Adrenal gland (tissue), 5 donors: ENCODE measurements around the gene KDM4B.
"Not testable (repeated sequence)": the region's sequence is repeated elsewhere in the genome, so short reads cannot be mapped to it uniquely, and the experiment has no call there.

Source experiments
- POLR2A ChIP-seq, 2 donors: fragments of 450-650 bp; IDR thresholded peaks; one replicate each; pipeline ENCODE4 v1.6.1; 2017; ENCODE audit warnings: antibody characterized with exemption in 2 of 2, mild to moderate bottlenecking in 2 of 2, moderate library complexity in 1 of 2
- TF ChIP-seq, protein P1 (sequence below), 6 experiments: fragments of 450-650 bp in 4 of 6; fragments of 200-600 bp in 2 of 6; sonication (generic) in 1 of 6; IDR thresholded peaks; 1 replicate in 5 of 6; 2 replicates in 1 of 6; pipeline versions ENCODE4 v1.5.1 to v1.8.0; 2016 to 2021; ENCODE audit warnings: antibody characterized with exemption in 6 of 6, mild to moderate bottlenecking in 2 of 6, moderate library complexity in 1 of 6
- donor health status: DM: no; HTN: no; CAD: no.

DNA sequence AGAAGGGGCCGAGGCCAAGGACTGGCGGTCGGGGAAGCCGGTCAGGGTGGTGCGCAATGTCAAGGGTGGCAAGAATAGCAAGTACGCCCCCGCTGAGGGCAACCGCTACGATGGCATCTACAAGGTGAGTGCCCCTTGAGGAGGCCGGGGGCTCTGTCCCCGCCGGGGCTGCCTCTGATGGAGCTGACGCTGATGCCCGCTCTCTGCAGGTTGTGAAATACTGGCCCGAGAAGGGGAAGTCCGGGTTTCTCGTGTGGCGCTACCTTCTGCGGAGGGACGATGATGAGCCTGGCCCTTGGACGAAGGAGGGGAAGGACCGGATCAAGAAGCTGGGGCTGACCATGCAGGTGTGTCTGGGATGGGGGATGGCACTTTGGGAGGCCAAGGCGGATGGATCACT lies 18.3 kb upstream of the KDM4B start:
- TF ChIP-seq POLR2A (IDR thresholded peaks at IDR 0.05): not testable (repeated sequence)
- TF ChIP-seq, protein P1, sequence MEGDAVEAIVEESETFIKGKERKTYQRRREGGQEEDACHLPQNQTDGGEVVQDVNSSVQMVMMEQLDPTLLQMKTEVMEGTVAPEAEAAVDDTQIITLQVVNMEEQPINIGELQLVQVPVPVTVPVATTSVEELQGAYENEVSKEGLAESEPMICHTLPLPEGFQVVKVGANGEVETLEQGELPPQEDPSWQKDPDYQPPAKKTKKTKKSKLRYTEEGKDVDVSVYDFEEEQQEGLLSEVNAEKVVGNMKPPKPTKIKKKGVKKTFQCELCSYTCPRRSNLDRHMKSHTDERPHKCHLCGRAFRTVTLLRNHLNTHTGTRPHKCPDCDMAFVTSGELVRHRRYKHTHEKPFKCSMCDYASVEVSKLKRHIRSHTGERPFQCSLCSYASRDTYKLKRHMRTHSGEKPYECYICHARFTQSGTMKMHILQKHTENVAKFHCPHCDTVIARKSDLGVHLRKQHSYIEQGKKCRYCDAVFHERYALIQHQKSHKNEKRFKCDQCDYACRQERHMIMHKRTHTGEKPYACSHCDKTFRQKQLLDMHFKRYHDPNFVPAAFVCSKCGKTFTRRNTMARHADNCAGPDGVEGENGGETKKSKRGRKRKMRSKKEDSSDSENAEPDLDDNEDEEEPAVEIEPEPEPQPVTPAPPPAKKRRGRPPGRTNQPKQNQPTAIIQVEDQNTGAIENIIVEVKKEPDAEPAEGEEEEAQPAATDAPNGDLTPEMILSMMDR (IDR thresholded peaks at IDR 0.05): not testable (repeated sequence)
